GM19328 (cell line): ENCODE results near the gene GCLM.
"Not testable (repeated sequence)": the region's sequence is repeated elsewhere in the genome, so short reads cannot be mapped to it uniquely, and the experiment has no call there.

Experiments used
- ATAC-seq: cut with Tn5 transposase; IDR thresholded peaks from one replicate; pipeline ENCODE4 v1.9.1; 2021; ENCODE audit warnings: mild to moderate bottlenecking, moderate library complexity; ENCODE audit not compliant: unreplicated experiment

GCLM gene, protein sequence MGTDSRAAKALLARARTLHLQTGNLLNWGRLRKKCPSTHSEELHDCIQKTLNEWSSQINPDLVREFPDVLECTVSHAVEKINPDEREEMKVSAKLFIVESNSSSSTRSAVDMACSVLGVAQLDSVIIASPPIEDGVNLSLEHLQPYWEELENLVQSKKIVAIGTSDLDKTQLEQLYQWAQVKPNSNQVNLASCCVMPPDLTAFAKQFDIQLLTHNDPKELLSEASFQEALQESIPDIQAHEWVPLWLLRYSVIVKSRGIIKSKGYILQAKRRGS

DNA sequence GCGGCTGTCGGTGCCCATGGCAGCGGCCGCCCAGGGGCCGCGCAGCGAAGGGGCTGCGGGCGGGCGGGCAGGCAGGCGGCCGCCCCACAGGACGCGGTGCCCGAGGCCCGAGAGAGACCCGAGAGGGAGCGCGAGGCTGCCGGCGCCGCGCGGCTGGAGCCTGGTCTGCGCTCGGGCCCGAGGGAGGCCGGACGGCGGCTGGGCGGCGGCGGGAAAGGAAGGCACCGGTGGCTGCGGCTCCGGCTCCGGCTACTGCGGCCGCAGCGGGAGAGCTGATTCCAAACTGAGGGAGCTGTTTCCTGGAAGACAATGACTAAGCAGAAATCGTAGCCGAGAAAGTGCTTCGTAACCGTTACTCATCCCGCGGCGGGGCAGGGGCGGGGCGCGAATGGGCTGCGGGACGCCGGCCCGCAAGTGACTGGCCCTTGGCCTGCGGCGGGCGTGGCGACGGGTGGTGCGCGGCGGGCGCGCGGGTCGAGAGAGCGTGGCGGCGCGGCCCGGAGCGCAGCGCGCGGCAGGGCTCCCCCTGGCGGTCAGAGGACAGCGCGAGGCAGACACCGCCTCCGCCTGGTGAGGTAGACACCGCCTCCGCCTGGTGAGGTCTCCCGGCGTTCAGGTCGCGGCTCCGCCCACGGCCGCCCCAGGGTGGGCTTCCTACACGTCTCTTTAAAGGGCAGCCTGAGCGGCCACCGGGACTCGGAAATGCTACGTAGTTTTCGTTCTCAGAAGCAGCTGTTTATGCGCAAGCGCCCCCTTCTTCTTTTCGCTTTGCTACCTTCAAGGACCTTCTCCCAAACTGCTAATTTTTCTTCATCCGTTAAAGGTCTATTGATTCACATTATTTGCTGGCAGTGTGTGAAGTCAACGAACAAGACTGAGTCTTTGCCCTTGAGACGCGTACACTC is at the start of gene GCLM:
TSS of gene GCLM (minus strand) at position 285 of the 905 bp plus-strand sequence. CDS start at position 18, 267 bp downstream.
- peak; percentile 97 for ATAC-seq

DNA sequence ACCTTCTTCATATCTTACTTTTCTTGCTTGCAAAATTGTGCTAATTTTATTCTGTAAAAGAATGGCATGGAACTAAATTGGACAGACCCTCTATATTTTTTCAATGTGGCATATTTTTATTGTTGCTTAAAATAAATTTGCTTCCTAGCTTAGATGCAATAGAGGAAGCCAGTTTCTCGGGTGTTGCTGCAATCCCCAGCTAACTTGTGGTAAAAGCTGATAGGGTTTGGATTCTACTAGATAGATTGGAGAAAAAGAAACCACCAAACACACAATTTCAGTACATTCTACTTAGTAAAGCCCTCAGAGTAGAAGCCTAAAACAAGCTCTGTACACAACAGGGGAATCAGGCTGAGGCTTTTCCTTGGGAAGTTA is 49.5 kb upstream of the GCLM start:
- no peak for ATAC-seq

DNA sequence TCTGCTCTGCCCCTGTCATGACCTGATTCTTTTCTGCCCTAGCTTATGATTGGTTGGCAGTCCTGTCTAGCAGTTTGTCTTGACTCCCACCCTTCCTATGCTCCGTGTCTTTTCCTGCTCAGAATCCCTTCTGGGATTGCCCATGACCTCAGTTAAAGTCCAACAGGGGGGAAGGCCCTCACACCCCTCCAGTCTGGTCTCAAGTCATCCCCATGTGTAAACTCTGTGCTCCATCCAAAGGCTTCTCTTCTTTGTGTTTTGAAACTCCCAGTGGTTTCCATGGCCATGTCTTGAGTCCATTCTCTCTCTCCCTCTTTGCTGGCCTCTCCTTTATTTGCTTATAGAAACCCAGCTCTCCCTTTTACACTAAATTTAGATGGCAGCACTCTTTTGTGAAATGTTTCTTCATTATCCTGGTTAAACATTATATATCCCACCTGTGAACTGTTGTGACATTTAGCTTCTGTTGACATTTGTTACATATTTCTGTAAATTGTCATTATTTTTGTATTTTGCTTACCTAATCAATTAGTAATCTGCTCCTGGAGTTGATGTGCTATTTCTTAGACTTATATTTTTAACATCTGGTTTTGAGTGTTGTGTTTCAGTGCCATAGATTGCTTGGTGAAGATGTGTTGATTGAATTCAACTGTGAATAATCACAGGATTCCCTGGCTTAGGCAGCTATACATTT is 48.9 kb upstream of the GCLM start:
- no peak for ATAC-seq

DNA sequence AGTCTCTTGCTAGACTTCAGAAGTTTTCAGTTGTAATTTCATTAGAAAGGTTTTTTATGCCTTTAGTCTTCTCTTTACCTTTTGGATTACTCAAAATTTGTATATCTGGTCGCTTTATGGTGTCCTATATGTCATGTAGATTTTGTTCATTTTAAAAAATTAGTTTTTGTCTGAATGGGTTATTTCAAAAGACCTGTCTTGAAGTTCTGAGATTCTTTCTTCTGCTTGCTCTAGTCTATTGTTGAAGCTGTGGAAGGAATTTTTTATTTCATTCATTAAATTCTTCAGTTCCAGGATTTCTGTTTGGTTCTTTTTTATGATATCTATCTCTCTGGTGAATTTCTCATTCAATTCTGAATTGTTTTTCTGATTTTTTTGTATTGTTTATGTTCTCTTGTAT is 46.5 kb upstream of the GCLM start:
- ATAC-seq: no peak

DNA sequence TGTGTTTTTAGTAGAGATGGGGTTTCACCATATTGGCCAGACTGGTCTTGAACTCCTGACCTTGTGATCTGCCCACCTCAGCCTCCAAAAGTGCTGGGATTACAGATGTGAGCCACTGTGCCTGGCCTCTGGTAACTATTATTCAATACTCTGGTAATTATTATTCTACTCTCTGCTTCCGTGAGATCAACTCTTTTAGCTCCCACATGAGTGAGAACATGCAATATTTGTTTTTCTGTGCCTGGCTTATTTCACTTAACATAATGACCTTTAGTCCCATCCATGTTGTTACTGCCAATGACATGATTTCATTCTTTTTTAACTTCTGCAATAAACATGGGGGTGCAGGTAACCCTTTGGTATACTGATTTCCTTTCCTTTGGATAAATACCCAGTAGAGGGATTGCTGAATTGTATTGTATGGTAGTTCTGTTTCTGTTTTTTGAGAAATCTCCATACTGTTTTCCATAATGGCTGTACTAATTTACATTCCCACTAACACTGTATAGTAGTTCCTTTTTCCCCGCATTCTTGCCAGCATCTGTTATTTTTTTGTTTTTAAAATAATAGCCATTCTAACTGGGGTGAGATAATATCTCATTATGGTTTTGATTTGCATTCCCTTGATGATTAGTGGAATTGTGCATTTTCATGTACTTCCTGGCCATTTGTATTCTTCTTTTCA is 37.9 kb upstream of the GCLM start:
- not testable (repeated sequence) for ATAC-seq

DNA sequence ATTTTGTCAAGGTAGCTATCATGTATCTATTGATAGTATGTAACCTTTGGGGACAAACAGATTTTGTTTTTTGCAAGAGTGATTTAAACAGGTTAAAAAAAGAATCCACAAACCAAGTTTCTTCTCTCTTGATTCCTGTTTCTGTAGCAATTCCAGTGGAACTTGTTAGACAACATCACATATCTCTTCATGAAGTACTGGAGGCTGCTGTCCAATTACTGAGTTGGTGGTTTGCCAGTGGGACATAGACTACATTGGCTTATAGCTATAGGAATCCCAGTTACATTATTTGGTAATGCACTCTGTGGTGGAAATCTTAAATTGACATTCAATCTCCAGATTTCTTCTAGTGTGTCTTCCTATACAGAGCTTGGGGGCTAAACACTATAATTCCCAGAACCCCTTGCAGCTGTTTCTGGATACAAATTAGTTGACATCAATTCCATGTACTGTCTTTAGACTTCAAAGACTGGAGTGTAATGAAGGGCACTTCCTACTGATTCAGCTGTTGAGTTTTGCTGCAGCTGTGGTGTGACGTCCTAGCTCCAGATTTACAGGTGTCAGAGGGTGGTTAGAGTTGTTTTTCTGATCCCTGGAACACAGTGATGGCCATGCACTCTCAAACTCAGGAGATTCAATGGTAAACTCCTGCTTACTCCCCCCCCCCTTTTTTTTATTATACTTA is 29.4 kb upstream of the GCLM start:
- no peak for ATAC-seq

DNA sequence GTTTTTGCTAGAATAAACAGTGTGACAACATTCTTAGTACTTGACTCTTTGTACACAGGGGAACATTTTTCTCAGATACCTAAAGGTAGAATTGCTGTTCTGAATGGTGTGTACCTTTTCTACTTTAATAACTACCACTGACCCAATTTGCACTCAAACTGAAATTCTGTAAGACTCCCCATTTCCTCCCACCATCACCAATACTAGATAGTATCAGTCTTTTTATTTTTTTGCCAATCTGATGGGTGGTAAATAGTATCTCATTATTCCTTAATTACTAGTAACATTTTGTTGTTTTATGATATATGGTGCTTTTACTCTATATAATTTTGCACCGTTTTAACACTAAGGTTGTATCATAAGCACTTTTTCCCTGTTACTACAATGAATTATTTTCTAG is 28.8 kb upstream of the GCLM start:
- no peak for ATAC-seq

DNA sequence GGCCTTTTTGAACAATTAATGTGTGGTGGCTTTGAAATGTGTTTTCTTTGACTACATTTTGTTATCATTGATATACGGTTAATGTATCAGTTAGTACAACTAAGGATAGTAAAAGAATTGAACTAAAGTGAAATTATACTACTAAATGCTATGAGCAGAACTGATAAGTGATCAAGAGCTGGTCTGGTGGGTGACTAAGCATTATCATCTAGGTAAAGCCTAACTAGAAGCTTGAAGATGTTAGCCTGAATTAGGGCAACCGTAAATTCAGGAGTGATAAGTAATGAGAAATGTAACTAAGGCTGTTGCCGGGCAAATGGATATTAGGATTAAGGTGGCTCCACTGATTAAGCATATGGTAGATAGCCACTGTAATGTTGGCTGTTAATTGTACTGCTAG is 16.0 kb upstream of the GCLM start:
- no peak for ATAC-seq

DNA sequence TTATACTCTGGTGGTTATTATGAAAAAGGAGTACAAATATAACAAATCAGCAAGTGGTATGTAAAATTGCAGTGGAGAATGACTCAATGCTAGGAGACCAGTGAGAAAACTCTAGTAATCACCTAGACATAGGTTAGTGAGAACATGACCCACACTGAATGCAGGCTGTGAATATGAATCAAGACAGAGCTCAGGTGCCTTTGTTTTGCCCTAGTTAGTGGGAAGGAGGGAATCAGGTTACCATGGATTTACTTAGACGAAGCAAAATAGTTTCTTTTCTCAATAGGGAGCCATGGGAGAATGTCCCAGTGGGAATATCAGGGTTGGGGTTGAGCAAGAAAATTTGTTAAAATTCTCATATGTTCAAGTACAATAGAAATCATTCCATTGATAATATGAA is 10.6 kb upstream of the GCLM start:
- no peak for ATAC-seq

DNA sequence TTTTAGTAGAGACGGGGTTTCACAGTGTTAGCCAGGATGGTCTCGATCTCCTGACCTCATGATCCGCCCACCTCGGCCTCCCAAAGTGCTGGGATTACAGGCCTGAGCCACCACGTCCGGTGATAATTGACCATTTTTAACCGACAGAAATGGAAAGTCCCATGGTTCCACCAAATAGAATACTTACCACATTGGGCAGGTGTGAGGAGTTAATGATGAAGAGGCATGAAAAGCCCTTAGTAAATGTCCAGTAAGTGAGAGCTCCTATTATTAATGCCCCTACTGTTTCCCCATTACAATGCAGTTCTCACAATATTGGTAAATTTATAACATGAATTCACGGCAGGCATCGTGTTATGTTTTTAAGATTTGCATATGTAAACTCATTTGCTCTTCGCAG is 8.1 kb upstream of the GCLM start:
- no peak for ATAC-seq

DNA sequence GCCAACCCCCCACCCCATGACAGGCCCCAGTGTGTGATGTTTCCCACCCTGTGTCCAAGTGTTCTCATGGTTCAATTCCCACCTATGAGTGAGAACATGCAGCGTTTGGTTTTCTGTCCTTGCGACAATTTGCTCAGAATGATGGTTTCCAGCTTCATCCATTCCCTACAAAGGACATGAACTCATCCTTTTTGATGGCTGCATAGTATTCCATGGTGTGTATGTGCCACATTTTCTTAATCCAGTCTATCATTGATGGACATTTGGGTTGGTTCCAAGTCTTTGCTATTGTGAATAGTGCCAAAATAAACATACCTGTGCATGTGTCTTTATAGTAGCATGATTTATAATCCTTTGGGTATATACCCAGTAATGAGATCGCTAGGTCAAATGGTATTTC is 1.6 kb upstream of the GCLM start:
- not testable (repeated sequence) for ATAC-seq

DNA sequence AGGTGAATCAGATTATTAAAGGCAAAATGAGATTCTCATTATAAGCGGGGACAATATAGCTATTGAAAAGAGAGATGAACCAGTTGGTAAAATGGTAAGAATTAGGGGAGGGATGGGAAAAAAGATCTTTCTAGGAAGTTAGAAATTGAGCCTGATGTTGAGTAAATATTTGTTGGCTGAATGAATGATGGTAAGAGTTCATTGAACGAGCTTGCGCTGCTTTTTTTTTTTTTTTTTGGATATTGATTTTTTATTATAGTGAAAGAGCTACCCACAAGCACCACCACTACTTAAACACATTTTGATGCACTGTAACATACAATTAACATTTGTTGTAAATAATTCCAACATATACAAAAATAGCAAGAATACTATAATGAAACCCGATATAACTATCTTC is 1.1 kb upstream of the GCLM start:
- ATAC-seq: no peak

DNA sequence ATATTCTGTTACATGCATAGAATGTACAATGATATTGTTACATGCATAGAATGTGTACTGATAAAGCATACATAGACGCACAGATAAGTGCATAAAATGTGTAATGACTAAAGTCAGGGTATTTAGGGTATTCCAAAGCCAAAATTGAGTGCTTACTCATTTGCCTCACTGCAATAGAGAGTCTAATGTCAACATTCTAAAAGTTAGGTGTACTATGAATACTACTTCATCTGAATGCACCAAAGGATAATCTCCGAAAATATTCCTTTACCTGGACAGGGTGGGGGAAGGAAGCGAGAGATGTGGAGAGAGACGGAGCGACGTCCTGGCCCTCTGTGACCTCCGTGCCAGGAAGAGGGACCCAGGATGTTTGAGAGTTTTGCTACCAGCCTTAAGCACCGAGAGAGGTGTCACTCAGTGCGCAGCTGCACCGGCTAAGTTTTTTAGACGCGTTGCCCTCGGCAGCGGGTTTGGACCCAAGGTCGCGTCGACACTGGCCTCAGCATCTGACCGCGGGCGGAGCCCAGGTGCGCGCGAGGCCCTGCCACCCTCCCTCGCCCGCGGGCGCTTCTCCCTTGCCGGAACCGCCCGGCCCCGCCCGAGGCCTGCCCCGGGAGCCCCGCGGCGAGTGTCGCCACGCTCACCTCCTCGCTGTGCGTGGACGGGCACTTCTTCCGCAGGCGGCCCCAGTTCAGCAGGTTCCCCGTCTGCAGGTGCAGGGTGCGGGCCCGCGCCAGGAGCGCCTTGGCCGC is 660 bp downstream of the GCLM start:
- peak; percentile 32 for ATAC-seq

DNA sequence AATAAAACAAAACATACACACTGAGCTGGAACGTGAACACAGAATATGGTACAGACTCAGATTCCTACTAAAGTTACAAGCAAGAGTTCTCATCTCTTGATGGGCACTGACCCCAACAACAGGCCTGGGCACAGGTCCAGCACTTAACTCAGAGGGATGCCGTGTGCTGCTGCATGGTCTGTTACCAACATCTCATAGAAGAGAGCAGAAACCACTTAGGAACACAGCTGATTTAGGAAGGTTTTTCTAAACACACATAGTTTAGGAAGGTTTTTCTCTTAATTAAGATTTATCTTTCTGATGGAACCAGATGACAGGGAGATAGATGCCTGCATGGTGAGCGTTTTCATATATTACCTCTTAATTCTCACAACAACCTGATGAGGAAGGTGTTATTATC is 1.5 kb downstream of the GCLM start:
- no peak for ATAC-seq

DNA sequence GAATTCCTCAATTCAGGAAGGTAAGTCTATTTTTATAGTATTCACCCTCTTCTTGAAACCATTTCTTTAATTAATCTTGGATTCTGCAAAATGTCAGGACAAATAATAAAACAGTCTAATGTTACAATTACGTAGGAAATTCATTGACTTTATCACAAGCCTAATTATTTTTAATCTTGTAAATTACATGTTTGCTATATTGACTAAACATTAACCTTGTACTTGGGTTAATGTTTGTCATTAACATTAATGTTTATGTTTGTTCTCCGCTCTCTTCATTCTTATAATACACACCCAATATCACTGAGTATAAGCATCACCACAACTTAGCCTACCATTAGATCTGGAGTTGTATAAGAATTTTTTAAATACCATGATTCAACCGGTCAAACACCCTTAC is 2.8 kb downstream of the GCLM start:
- no peak for ATAC-seq

DNA sequence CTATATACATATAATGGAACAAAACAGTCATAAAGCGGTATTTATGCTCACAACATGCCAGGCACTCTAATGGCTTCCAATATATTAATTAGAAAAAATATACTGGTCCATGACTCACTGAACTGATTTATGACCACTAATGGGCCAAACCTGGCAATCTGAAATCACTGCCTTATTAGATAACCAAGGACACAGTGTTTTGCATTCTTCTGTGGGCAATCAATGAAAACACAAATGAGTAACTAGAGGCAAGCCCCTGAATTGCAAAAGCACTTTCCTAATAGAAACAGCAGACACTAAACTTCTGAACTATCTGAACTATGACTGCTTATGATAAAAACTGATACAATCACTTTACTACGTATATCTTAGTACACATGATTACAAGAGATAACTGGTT is 3.5 kb downstream of the GCLM start:
- ATAC-seq: no peak

DNA sequence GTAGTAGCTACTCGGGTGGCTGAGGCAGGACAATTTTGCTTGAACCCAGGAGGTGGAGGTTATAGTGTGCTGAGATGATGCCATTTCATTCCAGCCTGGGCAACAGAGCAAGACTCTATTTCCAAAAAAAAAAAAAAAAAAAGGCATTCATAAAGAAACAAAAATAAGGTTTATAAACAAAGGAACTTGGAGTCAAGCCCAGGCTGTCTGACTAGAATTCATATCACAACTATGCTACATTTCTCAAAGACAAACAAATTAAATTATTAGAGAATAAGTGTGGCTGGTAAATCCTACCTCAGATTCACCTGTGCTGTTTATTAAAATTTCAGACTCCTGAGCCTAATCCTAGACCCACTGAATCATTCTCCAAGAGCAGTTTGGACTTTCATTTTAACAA is 4.2 kb downstream of the GCLM start:
- ATAC-seq: no peak

DNA sequence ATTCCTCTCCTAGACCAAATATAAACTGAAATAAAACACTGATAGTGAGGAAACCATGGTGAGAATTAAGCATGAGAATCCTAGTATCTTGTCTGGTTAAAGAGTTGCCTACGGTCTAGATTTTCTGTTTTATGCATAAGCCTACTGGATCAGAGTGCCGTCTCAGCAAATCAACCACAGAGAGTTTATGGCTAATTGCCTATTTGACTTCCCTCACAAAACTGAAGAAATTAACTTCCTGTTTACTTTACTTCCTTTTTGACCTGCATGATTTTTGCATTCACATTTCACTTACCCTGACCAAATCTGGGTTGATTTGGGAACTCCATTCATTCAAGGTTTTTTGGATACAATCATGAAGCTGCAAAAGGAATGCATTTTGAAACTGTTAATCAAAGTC is 5.0 kb downstream of the GCLM start:
- no peak for ATAC-seq

DNA sequence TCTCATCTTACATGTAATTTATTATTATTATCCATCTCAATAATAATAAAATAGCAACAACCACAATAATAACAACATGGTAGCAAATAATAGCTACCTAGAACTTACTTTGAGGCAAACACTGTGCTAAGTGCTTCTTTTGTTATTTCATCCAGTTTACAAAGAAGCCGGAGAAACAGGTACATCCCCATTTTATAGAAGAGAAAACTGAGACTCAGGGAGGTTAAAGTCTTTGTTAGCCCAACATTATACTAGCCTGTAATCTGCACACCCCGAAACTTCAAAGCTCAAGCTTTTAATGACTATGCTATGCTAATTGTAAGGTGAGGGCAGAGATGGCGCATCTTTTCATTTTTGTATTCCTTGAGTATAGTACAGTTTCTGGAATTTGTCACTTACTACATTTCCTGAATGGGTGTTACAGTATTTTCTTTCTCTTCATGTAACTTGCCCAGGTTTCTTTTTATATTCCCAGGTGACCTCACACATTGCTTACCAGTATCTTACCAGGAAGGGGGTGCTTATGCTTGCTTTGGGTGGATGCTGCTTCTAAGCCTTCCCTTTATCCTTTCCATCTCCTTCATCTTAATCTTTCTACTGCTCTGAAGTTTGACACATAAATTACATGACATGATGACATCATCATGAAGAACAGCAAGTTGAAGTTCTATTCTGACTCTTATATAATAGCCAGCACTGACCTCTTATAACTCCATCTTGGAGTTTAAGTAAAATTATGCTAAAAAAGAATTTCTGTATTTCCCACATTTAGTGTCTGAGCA is 8.3 kb downstream of the GCLM start:
- no peak for ATAC-seq
